Measurements from ENCODE around the gene ACYP2.

ACYP2 gene

DNA sequence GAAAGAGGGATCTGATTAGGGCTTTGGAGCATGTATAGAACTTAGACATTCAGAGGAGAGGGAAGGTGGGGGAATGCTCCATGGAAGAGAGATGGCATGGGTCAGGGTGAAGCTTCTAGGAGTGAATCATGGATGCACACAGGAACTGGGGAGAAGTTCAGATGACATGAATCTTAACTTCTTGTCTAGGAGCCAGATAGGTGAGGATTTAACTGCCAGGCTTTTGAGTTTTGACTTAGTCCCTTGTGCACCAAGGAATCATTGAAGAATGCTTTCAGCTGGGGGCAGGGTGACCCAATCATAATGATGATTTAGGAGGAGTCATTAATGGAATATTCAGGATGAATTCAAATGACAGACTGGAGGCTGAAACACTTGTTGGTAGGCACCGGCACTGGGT, 48.7 kb downstream of the ACYP2 start:
- no peak for DNase-seq

DNA sequence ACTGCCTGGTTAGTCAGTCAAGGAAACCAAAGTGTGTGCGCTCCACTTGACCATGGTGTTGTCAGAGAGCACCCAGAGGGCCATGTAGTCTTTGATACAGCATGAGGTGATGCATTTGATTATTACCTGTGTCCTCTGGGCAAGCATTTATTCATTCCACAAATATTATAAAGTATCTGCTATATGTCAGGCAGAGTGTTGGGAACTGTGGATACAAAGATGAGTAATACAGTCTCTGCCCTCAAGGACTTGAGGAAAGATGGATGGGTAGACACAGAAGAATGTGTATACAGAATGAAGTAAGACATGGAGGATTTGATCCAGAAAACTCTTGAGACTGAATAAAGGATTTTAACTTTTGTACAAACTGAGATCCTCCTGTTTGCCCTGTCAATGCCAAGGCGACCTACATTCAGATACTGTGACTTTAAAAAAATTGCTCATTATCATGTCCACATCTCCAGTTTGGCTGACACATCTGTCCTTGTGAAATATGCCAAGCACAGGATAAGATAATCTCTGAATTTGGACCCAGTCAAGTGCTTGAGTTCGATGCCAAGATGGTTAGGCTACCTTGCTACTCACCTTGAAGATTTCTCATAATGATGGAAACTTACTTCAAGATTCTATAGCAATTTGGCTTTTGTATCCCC, 50.8 kb downstream of the ACYP2 start:
- DNase-seq, result no peak

DNA sequence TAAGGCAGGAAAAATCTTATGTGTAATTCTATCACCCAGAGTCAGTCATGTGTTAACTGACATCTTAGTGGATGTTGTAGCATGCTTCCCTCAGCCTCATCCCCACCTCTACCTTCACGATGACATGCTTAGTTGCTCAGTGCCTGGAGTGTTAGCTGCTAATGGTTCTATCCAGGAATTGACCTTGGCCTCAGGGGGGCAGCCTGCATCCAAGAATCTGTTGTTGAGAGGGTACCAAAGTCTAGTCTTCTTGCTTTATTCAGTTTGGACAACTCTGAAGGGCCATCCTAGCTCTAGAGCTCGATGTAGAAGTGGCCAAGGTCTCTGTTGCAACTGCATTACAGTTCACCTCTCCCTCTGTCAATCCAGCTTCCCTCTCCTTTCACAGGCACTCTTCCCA, 61.2 kb downstream of the ACYP2 start:
- DNase-seq, result no peak

DNA sequence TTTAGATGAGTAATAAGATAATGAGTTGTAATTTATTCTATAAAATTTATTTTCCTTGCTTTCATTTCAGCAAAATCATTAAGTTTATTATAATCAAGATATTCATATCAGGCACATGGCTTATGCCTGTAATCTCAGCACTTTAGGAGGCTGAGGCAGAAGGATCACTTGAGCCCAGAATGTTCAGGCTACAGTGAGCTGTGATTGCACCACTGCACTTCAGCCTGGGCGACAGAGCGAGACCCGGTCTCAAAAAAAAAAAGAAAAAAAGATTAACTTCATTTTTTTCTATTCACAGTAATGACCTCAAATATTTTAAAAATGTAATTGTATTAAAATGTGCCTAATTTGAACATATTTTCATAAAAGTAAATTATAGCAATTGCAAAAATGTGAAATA, 67.9 kb downstream of the ACYP2 start:
- DNase-seq, result no peak

DNA sequence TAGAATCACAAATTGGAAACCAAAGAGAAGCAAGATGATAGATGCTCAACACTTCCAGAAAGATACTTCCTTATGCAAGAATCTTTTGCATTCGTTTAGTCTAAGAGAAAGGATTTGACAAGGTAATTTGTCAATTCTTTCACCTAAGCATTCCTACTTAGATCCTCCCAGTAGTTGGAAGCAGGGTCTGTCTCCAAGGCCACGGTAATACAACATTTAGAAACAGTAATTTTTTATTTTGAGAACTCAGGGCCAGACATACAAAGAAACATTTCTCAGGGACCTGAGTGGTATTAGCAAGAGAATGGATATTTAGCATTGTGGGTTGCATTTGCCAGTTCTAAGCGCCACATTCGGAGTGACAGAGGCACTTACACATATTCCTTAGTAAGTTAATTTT, 68.6 kb downstream of the ACYP2 start:
- DNase-seq, result no peak

DNA sequence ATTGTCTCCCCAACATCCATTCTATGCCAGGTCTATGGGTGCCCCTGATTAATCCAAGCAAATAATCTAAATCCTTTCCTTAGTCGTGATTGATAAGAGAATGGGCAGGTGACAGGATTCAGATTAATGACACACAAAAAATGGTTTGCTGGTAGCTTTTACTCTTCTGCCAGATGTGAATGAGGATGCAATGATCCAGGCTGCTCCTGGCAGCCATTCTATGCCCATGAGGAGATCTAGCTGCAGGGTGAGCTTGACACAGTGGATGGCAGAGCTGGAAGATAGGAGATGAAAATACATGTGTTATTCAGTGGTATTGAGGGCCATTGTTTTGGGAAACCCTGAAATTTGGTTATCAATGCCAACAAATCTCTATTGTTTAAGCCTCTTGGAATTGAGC, 69.7 kb downstream of the ACYP2 start:
- no peak for DNase-seq

DNA sequence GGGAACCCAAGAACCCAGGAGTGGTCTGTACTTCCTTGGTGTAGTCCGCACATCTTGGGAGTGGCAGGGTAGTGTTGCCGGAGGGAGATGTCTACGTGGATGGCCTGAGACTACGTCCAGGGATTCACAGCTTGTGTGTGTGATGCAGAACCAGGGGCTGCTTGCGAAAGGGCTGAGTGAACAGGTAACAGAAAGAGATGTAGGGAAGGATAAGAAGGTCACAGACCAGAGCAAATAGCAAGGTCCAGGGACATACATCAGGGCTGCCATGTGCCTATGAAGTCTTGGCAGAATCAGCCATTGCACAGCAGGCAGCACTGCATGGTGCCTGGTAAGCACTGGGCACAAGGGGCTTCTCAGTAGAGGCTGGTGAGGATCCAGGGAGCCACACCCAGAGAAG, 71.9 kb downstream of the ACYP2 start:
- DNase-seq, result no peak

DNA sequence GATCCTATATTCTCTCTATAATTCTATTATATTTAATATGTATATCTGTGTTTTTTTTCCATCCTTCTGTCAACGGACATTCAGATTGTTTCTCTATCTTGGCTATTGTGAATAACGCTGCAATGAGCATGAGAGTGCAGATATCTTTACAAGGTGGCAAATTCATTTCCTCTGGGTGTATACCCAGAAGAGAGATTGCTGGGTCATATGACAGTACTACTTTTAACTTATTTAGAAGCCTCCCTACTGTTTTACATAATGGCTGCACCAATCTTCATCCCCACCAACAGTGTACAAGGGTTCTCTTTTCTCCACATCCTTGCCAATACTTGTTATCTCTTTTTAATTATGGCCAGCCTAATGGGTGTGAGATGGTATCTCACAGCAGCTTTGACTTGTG, 74.1 kb downstream of the ACYP2 start:
- no peak for DNase-seq

DNA sequence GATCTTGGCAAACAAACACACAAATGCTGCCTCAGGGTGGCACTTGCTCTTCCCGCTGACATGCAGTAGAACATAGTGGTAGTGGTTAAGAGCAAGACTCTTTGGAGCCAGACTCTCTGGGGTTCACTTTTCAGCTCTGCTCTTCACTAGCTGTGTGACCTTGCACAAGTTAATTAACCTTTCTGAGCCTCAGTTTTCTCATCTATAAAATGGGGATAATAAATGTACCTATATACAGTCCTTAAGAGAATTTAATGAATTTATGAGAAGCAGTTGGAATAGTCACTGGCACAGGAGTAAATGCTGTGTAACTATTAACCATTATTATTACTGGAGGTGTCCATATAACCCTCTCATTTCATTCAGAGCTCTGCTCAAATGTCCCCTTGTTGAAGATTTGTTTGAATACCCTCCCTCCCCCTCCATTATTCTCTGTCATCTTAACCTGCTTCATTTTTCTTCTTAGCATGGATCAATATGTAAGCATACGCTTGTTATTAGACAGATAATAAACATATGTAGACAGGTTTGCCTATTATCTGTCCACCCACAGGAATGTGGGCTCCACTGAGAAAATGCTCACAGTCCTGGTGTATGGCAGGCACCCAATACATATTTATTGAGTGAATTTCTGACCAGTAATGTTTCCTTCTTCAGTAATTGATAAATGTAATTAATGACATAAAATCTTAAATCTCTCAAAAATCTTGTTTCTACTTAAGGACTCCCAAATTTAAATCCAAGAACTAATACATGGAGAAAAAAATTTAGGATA, 76.1 kb downstream of the ACYP2 start:
- DNase-seq, result no peak

DNA sequence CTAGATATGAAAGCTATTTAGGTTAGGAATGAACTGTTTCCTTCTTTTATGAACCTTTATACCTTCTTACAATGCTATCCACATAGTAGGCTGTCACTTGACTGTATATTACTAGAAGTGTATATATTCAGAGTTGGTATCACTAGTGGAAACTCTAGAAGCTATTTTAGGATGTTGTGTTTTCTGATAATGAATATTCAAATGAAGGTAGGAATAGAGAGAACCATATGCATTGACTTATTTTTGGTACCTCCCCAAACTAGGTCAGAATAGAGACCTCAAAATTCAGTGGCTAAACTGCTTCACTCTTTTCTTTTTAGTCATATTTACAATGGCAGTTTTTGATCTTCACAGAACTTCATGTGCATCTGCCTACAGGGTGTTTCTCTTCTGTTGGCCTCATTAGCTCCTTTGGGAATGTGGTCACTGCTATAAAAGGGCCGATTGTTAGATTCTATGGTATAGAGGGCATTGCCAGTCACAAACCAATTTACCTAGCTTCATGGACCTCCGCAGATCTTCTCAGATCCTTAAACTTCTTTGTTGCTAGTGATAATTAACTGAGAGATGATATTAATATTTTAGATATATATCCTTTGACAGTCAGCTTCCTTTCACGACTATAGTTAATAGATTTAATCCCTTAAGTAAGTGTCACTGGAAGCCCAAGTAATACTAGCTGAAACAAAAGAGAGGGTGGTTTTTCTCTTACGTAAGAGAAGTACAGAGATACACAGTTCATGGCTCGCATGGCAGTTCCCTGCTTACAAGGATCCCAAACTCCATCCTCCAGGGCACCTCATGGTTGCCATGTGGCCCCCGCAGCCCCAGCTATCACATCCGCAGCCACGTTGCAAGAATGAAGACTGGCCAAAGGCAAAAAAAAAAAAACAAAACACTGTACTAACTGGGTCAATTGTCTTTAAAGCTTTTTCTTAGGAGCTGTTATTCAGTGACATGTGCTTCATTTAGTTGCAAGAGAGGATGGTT, 79.6 kb downstream of the ACYP2 start:
- no peak for DNase-seq

DNA sequence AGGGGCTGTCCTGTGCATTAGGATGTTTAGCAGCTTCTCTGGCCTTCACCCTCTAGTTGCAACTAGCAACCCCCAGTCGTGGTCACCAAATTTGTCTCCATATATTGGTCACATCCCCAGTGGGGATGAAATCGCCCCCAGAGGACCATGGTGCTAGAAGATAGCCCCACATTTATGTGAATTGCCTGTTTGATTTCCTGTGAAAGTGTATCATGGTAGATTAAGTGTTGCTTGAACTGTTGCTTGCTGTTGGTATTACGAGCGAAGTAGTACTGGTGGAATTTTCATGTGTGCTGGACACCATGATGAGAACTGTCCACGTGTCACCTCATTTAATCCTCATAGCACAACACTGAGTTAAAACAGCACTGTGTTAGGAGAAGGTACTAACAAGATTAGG, 81.2 kb downstream of the ACYP2 start:
- DNase-seq, result no peak

DNA sequence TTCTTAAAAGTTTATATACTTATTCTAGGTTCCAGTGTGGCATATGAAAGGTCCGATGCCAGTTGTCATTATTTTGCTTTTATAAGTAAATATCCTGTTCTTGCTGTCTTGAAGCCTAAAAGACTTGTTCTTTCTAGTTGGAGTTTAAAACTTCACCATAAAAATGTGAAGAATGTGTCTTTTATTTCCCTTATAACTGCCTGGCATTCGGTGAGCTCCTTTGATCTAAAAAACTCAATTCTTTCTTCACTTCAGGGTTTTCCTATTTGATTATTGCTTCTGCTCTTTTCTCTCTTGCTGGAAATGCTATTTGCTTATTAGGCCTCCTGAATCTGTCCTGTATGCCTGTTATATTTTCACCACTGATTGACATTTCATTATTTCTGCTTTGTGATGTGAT, 89.1 kb downstream of the ACYP2 start:
- DNase-seq, result no peak

DNA sequence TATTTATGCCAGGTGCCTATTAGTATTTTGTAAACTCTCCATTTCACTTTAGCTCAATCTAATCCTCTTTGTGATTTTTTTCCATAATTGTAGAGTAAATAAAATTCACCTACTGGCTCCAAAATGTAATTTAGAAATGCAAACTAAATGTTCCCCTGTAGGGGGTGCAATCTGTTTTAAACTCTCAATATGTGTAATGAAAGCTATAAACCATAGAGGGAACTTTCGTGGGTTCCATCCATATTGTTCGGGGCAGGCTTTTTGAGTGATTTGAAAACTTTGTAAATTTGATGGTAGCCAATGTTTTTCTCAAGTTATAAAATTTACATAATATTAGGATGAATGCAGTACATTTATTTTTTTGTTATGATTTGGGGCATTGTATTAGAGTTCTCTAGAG, 91.2 kb downstream of the ACYP2 start:
- no peak for DNase-seq

DNA sequence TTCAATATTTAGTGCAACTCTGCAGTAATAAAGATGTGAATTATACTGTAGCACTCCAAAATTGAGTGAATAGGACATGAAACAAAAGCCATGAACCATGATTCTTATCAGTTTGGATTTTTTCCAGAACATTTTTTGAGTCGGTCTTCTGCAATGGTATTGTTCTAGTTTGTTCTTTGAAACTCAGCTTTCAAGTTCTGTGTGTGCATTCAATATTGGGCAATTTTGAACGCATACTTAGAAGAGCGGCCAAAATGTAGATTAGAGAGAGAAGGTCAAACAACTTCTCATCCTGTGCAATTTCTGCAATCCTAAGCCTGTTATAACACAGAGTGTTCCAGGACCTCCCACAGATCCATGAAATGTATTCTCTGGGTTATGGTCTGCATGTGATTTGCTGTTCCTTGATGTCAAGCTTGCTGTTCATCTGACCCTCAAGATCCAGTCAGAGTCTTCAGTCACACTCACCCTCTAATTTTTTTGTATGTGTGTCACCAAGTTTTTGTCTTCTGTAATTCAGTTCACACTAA, 92.3 kb downstream of the ACYP2 start:
- no peak for DNase-seq

DNA sequence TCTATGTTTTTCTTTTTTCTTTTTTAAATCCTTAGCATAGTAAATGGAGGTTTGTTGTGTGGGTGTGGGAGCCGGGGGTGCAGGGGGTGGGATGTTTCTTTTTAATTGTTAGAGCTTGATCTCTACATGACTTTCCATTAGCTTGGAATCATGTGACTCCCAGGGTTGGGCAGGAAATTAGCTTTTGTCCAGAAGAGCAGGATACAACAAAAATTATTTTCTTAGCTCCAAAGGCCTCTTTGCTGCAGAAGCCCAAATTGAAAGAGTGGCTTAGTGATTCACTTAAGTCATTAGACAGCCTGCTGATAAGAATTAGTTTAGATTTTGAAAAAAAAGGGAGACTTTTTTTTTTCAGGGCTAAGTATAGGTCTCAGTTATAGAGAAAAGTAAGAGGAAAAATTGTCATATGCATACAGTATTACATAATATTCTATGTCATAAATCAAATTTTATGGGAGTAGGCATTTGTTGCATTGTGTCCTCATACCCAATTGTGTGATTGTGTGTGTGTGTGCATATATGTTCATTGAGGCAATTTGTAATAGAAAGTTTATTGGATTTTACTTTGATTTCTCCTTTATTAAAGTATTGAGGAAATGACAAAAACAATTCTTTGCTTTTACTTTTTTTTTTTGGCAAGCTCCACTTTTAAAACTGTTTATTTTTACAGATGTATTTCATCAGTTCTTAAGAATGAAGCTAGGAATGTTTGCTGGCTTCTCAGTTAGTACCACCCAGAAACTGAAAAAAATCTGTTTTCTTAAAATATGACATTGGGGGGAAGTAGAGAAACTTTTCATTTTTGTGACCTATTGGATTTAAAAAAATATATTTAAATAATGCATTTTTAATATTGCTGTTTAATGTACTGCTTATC, 93.2 kb downstream of the ACYP2 start:
- DNase-seq, result no peak

DNA sequence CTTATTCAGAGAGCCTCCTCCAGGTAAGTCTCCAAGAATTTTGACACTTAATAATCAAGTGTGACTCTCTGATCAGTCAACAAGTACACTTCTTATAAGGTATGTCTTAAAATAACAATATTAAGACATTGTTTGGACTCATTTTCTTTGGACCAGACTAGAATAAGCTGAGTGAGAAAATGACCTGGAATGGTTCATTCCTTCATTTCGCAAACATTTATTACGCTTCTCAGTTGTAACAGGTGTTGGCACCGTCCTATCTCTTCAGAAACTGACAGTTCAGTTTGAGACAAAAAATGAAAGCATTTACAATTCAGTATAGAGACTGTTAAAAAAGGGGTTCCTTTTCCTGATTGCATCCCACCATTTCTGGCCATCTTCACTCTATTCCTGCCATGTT, 94.0 kb downstream of the ACYP2 start:
- DNase-seq, result no peak

DNA sequence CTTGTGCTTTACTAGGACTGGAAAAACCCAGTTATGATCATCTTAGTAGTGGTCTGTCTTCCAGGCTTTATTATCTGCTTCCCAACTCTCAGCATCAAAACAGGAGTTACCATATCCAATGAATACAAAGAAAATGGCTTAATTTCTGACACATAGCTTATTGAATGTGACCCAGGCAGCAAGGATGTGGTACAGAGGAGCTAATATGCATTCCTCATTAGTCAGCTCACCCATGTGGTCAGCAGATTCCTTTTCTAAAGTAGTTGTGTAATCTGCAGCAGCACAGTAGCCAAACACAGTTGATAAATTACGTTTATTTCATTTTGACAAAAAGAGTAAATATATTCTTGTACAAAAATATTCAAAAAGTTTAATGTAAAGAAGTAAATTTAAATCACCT, 97.0 kb downstream of the ACYP2 start:
- no peak for DNase-seq

DNA sequence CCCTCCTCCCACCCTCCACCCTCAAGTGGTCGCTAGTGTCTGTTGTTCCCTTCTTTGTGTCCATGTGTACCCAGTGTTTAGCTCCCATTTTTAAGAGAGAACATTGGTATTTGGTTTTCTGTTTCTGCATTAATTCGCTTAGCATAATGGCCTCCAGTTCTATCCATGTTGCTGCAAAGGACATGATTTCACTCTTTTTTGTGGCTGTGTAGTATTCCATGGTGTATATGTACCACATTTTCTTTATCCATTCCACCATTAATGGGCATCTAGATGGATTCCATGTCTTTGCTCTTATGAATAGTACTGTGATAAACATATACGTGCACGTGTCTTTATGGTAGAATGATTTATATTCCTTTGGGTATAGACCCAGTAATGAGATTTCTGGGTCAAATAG, 97.7 kb downstream of the ACYP2 start:
- no peak for DNase-seq

DNA sequence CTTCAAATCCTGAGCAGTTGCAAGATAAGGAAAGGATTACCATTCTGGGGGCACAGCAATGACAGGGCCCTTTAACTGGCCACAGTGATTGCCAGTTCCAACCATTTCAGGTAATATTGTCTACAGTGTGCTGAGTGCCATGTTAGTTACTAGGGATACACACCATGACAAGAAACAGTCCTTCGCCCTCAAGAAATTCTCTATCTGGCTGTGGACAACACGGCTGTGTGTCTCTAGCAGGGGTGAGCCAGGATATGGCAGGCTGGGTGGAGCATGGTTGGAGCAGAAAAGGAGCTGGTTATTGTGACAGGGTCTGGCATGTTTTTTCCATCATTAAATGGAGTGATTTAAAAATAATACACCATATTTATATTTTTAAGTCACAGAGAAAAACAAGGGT, 109.6 kb downstream of the ACYP2 start:
- no peak for DNase-seq

DNA sequence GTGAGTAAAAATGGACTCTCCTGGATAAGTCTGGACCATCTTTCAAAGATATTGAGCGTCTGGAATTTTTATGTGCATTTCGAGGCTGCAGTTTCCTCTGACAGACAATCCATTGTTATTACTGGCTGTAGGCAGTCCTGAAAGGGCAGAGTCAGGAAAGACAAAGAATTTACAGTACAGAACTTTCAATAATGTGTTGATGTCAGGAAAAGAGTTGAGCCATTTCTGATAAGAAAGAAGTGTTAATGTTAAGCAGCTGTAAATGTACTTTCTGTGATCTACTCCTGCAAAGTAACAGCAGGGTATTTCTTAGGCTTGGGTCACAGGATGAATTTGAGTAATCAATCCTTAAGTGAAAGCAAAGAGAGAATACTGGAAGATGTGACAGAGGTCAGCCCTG, 110.8 kb downstream of the ACYP2 start:
- DNase-seq, result no peak

DNA sequence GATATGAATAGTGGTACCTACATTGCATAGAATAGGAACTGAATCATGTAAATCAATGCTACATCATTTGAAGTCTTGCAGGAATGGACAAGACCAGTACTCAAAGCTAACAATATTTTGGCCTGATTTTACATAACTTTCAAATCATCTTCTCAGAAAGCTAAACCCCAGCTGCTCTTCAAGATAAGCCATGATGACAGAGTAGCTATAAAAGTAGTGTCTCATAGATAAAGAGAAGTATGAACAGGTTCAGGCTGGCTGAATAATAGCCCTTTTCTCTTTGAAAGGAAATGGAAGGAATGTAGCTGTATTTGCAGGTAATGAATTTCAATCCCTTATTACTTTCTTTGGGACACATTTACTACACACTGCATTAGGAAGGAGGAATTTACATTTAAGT, 112.4 kb downstream of the ACYP2 start:
- DNase-seq, result no peak

DNA sequence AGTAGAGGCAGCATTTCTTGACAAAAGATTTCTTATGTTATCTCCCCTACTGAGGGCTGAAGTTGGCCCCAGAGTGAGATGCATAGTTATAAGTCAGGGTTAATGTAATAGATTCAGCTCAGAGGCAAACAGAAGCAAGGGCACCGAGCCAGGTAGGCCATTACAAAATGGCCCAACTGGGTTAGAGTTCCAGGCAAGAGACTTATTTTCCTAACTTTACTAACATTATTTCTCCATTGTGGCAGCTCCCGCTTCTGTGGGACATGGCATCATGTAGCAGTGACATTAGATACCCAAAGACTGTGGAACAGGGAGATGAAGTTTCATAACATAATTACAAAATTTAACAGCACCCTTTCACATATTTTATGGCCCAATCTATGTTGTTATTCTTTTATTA, 113.5 kb downstream of the ACYP2 start:
- DNase-seq, result no peak

Data from activated T-cell treated with anti-CD3 and anti-CD28 coated beads for 4 hours (primary cell).